HG02884 (cell line): ENCODE data around the gene PLCB3.
"Not testable (repeated sequence)": the region's sequence is repeated elsewhere in the genome, so short reads cannot be mapped to it uniquely, and the experiment has no call there.

Experiments used
- ATAC-seq: cut with Tn5 transposase; IDR thresholded peaks from one replicate; pipeline ENCODE4 v1.9.1; 2021; ENCODE audit warnings: mild to moderate bottlenecking, moderate library complexity; ENCODE audit not compliant: unreplicated experiment

The PLCB3 gene

GRCh38 chr11:64303109-64304031, 52.0 kb downstream of the PLCB3 start:
- no peak for ATAC-seq

DNA sequence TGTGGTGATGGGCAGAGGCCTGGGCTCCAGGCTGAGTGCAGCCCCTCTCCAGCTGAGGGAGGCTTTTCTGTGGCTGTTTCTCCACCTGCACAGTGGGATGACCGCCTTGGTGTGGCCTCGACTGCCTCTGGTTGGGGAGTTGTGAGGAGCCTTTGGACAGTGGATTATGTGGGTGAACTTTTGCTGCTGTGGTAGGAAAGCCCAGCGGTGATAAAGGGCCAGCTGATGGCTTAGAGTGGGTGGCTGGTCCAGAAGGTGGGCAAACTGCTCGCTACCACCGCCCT, 52.6 kb downstream of the PLCB3 start:
- ATAC-seq = no peak

DNA sequence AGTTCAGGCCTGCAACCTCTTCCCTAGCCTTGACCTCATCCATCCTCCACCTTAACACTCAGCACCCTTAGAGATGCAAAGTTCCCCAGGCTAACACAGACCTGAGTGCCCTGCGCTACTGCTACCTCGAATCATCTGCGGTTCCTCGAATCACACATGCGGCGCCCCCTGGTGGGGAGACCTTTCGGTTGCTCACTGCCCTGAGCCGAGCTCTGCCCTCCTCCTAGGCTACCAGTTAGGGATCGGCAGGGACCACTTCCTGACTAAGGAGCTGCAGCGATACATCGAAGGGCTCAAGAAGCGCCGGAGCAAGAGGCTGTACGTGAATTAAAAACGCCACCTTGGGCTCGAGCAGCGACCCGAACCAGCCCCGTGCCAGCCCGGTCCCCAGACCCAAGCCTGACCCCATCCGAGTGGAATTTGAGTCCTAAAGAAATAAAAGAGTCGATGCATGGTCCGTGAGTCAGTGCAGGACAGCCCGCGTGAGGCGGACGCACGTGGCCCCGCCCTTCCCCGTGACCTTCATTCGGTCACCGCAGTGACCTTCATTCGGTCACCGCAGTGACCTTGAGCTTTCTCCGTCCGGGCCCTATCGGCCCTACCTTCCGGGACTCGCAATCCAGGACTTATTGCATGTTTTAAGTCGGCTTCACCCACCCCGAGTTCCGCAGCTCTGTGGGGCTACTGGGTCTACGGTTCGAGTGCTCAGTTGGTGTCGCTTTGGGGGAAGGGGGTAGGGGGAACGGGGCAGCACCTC, 53.2 kb downstream of the PLCB3 start:
- peak; percentile 4 for ATAC-seq

GRCh38 chr11:64305075-64305690, 53.9 kb downstream of the PLCB3 start, which contains the start of gene ESRRA:
TSS of gene ESRRA (plus strand) at chr11:64305524. CDS start at chr11:64307180, 1,656 bp downstream.
- ATAC-seq = peak; percentile 56

DNA sequence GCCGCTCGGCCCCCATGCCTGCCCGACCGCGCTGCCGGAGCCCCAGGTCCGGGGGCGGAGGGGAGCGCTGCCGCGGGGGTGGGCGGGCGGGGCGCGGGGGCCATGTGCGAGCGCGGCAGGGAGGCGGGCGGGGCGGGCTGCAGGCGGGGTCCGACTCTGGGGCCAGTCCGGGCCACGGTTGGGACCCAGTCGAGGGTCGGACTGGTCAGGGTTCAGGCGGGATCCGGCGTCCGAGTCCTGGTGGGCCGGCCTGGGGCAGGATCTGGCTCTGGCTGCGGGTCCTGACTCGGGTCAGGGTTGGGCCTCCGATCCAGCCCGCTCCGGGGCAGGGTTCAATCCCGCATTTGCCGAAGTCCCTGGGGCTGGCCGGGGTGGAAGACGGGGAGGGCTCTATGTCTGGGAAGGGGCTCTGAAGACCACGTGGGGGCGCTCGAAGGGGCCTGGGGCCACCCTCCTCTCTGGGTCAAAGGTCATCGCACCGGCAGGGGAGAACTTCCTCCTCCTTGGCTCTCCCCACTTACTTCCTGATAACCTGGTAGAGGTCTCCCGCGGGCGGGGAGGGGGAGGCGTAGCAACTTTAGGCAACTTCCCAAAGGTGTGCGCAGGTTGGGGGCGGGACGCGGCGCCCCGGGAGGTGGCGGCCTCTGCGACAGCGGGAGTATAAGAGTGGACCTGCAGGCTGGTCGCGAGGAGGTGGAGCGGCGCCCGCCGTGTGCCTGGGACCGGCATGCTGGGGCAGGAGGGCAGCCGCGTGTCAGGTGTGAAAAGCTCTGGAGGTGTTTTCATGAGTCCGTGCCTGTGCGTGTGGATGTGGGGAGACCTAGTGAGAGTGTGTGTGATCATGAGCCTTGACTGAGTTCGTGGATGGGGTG, 54.6 kb downstream of the PLCB3 start:
- ATAC-seq = no peak

DNA sequence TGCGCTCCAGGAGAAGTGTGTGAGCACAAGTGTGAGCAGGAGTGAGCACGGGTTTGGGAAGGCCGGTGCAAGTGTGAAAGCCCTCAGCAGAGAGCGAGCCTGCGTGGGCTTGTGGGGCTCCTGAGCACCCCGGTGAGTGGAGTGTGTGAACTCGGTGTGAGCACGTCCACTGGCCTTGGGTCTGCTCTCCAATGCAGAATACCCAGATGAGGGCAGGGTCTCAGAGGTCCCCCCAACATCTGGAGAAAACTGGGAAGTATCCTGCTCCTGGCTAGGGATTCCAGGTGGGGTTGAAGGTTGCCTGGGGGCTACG, 55.2 kb downstream of the PLCB3 start:
- no peak for ATAC-seq

DNA sequence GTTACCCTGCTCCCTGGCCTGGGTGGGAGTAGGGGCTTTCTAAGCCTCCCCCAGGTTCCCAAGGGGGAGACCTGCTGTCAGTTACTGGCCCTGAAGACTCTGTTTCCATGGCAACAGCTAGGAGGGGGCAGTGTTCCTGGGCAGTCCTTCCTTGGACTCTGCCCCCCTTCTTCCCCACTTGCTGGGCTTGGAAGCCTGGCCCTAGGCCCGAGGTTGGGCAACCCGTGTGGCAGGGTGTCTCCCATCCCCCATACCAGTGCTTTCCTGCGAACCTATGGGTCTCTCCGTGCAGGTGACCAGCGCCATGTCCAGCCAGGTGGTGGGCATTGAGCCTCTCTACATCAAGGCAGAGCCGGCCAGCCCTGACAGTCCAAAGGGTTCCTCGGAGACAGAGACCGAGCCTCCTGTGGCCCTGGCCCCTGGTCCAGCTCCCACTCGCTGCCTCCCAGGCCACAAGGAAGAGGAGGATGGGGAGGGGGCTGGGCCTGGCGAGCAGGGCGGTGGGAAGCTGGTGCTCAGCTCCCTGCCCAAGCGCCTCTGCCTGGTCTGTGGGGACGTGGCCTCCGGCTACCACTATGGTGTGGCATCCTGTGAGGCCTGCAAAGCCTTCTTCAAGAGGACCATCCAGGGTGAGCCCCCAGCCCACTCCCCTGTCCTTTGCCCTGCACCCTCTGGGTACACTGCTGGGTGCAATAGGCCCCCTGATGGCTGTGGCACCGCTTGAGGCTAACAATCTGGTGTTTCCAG, 55.7 kb downstream of the PLCB3 start:
- no peak for ATAC-seq

GRCh38 chr11:64307795-64308194, 56.5 kb downstream of the PLCB3 start:
- ATAC-seq = not testable (repeated sequence)

GRCh38 chr11:64312947-64313346, 61.6 kb downstream of the PLCB3 start:
- ATAC-seq = no peak

DNA sequence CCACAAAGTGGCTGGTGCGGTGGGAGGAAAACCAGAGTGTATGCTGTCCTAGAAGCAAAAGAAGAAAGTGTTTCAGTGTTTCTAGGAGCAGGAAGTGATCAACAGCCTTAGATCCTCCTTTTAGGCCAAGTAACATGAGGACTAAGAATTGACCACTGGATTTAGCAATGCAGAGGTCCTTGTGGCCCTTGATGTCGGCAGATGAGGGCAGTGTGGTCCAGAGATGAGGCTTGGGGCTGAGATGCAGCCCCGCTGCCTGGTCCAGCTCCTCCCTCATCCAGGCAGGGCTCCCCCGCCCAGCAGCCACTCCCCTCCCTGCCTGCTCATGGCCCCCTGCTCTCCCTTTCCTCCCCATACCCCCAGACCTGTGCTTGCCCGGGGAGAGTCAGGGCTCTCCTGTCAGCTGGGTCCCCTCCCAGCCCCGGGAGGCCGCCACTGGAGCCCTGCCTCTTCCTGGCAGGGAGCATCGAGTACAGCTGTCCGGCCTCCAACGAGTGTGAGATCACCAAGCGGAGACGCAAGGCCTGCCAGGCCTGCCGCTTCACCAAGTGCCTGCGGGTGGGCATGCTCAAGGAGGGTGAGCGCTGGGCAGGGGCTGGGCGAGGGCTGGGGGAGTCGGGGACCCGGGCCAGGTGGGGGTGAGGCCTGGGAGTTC, 62.3 kb downstream of the PLCB3 start:
- no peak for ATAC-seq

DNA sequence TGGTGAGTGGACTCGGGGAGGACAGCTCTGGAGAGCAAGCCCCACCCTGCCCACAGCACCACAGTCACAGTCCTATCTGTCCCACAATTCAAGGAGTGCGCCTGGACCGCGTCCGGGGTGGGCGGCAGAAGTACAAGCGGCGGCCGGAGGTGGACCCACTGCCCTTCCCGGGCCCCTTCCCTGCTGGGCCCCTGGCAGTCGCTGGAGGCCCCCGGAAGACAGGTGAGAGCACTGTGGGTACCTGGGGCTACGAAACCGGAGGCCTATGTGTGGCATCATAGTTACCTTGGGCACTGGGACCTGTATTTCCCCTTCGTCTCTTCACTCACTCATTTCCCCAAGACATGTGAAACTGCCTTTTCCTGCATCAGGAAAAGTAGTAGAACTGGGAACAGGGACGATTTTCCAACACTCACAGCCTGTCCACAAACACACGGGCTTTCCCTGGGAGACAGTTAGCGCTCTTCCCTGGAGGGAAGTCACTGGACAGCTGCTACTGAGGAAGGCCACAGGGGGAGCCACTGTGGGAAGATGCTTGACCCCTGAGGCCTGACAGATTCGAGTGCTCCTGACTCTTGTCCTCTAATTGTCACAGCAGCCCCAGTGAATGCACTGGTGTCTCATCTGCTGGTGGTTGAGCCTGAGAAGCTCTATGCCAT, 62.9 kb downstream of the PLCB3 start:
- ATAC-seq = no peak

GRCh38 chr11:64314805-64315561, 63.7 kb downstream of the PLCB3 start:
- ATAC-seq = no peak

DNA sequence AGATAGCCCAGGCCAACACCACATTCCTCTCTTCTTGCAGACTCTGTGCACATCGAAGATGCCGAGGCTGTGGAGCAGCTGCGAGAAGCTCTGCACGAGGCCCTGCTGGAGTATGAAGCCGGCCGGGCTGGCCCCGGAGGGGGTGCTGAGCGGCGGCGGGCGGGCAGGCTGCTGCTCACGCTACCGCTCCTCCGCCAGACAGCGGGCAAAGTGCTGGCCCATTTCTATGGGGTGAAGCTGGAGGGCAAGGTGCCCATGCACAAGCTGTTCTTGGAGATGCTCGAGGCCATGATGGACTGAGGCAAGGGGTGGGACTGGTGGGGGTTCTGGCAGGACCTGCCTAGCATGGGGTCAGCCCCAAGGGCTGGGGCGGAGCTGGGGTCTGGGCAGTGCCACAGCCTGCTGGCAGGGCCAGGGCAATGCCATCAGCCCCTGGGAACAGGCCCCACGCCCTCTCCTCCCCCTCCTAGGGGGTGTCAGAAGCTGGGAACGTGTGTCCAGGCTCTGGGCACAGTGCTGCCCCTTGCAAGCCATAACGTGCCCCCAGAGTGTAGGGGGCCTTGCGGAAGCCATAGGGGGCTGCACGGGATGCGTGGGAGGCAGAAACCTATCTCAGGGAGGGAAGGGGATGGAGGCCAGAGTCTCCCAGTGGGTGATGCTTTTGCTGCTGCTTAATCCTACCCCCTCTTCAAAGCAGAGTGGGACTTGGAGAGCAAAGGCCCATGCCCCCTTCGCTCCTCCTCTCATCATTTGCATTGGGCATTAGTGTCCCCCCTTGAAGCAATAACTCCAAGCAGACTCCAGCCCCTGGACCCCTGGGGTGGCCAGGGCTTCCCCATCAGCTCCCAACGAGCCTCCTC, 64.6 kb downstream of the PLCB3 start:
- not testable (repeated sequence) for ATAC-seq

DNA sequence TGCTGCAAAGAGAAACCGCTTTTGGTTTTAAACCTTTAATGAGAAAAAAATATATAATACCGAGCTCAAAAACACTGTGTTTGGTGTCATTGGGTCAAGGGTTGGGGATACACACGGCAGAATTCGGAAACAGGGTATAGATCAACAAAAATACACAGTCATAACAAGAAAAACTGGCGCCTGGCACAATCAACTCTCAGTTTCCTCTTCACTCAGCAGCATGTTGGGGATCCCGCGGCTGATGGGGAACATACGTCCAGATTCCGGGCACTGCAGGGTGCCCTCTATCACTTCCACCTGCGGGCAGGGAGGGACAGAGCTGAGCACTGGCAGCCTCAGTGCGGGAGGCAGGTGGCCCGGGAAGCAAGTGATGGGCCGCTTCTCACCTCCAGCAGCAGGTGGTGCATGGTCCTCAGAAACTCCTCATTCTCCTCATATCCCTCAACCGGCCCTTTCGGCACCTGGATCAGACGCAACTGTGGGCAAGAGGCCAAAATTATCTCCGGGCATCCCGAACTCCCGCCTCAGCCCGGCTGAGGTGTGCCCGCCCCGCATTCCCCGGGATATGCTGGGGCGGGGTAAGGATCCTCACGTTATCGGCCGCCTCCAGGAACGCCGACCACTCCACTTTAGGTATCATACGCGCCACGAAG, 65.5 kb downstream of the PLCB3 start:
- ATAC-seq = no peak

GRCh38 chr11:64317325-64317960, 66.1 kb downstream of the PLCB3 start, which contains the start of gene TRMT112:
TSS of gene TRMT112 (minus strand) at chr11:64317559. CDS start at chr11:64317526, 33 bp downstream.
- ATAC-seq = peak; percentile 66
